SH-SY5Y (cell line): Measurements from ENCODE around the gene FHIP2A.

ENCODE experiments used
- GATA2 ChIP-seq: IDR thresholded peaks from 2 replicates; pipeline ENCODE4 v1.6.1; 2011; ENCODE audit warnings: mild to moderate bottlenecking, low read depth, low read length
- GATA3 ChIP-seq: IDR thresholded peaks from 2 replicates; pipeline ENCODE4 v1.6.1; 2011; ENCODE audit warnings: low read depth, mild to moderate bottlenecking, low read length, moderate library complexity

- TF ChIP-seq GATA3 (no peak), GATA2 (no peak)
Observed at GRCh38 chr10:114850126-114850525, 28.5 kb downstream of the FHIP2A start.
